Activated naive CD8-positive, alpha-beta T cell treated with anti-CD3 and anti-CD28 coated beads for 36 hours (primary cell): ENCODE measurements around the gene ITGA6. TPM values are rescaled to one million over a fixed set of nuclear protein-coding genes. Genes with fewer than 3 reads are reported as not detected.

Experiments used
- DNase-seq: peaks from one replicate; pipeline ENCODE4 v3.0.0; 2021
- H3K27ac Mint-ChIP-seq: one replicate; pipeline ENCODE4 v1.8.0; 2022; ENCODE audit warnings: mild to moderate bottlenecking, moderate library complexity, mixed read lengths
- H3K27me3 Mint-ChIP-seq: one replicate; pipeline ENCODE4 v1.8.0; 2022; ENCODE audit warnings: mild to moderate bottlenecking, mixed read lengths
- H3K36me3 Mint-ChIP-seq: one replicate; pipeline ENCODE4 v1.8.0; 2021; ENCODE audit warnings: mild to moderate bottlenecking, mixed read lengths
- H3K4me1 Mint-ChIP-seq: one replicate; pipeline ENCODE4 v1.8.0; 2021; ENCODE audit warnings: mixed read lengths
- H3K4me3 Mint-ChIP-seq: one replicate; pipeline ENCODE4 v1.8.0; 2022; ENCODE audit warnings: mild to moderate bottlenecking, moderate library complexity, mixed read lengths
- H3K9me3 Mint-ChIP-seq: one replicate; pipeline ENCODE4 v1.8.0; 2022; ENCODE audit warnings: mixed read lengths
- total RNA-seq, 2 experiments: library from RNA; stranded (reverse); gene quantifications; one replicate each; pipeline ENCODE4 v1.2.3, GENCODE V29; 2021

ITGA6 gene
- total RNA-seq, 2 experiments from 2014 or later, result 9.6 to 10.2 TPM

- H3K27me3 Mint-ChIP-seq, result no peaks in the 10 kb centered on the region
- H3K4me1 Mint-ChIP-seq, result peaks cover 88% of the 10 kb centered on the region
- DNase-seq, result no peak
- H3K9me3 Mint-ChIP-seq, result no peaks in the 10 kb centered on the region
- peaks cover 2% of the 10 kb centered on the region for H3K36me3 Mint-ChIP-seq
- peak overlapping the region; percentile 35 for H3K4me3 Mint-ChIP-seq
- H3K27ac Mint-ChIP-seq, result no peak overlapping the region
Observed at GRCh38 chr2:172462373-172462848, 35.0 kb downstream of the ITGA6 start.

DNA sequence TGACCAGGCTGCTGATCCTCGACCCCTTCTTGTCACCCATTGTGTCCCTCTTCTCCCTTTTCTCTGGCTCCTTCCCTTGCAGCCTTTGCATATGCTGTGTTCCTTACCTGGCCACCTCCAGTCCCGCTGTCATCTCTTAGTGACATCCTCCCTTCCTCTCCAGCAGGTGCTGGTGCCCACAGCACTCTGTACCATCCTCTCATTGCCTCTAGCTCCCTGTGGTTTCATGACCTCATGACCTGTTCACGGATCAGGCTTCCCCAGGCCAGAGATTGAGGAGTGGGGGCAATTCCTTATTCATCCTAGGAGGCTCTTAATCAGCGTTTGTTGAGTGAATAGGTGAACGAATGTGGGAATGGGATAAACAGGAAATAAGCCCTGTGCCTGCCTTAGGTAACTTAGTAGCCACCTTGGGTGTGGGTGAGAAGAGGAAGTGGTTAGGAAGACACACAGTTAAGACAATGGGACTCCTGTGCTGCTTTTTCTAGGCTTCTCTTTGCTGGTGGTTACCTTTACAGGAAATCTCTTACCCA lies 35.5 kb downstream of the ITGA6 start:
- peak overlapping the region; percentile 27 for H3K4me3 Mint-ChIP-seq
- H3K27ac Mint-ChIP-seq, result peak overlapping the region; percentile 91
- no peaks in the 10 kb centered on the region for H3K9me3 Mint-ChIP-seq
- H3K4me1 Mint-ChIP-seq, result peaks cover 83% of the 10 kb centered on the region
- no peak for DNase-seq
- H3K27me3 Mint-ChIP-seq, result no peaks in the 10 kb centered on the region
- H3K36me3 Mint-ChIP-seq, result peaks cover 2% of the 10 kb centered on the region

DNA sequence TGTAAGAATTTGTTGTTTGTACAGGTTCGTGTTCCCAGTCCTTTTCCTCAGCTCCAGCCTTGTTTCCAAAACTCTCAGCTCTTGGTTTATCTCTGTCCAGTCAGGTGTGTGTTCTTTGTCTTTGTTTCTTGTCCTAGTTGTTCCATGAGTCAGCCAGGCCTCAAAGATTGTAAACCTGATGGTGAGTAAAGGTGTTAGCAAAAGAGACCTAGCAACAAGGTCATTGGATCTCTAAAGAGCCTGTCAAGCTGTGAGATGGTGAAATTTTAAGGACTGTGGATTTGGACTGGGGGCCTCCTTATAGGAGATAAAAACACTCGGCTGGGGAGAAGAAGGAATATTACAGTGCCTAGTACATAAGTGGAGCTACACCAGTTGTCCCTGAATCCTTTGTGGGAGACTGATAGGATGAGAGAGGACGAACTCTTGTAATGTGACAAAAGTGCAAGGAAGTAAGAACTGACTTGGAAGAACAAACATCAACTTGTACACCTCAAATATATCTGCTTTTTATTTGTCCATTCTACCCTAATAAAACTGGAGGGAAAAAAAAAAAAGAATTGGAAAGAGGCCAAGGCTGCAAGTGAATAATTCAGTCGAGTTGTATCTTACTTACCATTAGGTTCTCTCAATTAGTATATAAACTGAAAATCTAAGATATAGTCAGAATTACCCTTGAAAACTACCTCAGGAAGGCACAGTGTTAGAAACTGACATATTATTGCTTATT lies 37.2 kb downstream of the ITGA6 start:
- Mint-ChIP-seq H3K27me3 (no peaks in the 10 kb centered on the region), H3K36me3 (peaks cover 2% of the 10 kb centered on the region)

GRCh38 chr2:172465417-172466334 lies 38.3 kb downstream of the ITGA6 start:
- Mint-ChIP-seq H3K27ac (peak overlapping the region; percentile 91), H3K9me3 (no peaks in the 10 kb centered on the region), H3K27me3 (no peaks in the 10 kb centered on the region), H3K4me3 (peak overlapping the region; percentile 47), H3K36me3 (peaks cover 2% of the 10 kb centered on the region), H3K4me1 (peaks cover 59% of the 10 kb centered on the region)
- peak; percentile 58 for DNase-seq

More for the DNA sequence above, 37.2 kb downstream of the ITGA6 start:
- Mint-ChIP-seq H3K9me3 (no peaks in the 10 kb centered on the region), H3K4me1 (peaks cover 69% of the 10 kb centered on the region), H3K27ac (peak overlapping the region; percentile 91), H3K4me3 (no peak overlapping the region)
- DNase-seq, result no peak

- peaks cover 58% of the 10 kb centered on the region for H3K4me1 Mint-ChIP-seq
- no peaks in the 10 kb centered on the region for H3K27me3 Mint-ChIP-seq
- no peak for DNase-seq
- H3K36me3 Mint-ChIP-seq, result peaks cover 7% of the 10 kb centered on the region
- H3K4me3 Mint-ChIP-seq, result no peak overlapping the region
- no peaks in the 10 kb centered on the region for H3K9me3 Mint-ChIP-seq
- peak overlapping the region; percentile 1 for H3K27ac Mint-ChIP-seq
Observed at GRCh38 chr2:172467382-172467781, 40.0 kb downstream of the ITGA6 start.

DNA sequence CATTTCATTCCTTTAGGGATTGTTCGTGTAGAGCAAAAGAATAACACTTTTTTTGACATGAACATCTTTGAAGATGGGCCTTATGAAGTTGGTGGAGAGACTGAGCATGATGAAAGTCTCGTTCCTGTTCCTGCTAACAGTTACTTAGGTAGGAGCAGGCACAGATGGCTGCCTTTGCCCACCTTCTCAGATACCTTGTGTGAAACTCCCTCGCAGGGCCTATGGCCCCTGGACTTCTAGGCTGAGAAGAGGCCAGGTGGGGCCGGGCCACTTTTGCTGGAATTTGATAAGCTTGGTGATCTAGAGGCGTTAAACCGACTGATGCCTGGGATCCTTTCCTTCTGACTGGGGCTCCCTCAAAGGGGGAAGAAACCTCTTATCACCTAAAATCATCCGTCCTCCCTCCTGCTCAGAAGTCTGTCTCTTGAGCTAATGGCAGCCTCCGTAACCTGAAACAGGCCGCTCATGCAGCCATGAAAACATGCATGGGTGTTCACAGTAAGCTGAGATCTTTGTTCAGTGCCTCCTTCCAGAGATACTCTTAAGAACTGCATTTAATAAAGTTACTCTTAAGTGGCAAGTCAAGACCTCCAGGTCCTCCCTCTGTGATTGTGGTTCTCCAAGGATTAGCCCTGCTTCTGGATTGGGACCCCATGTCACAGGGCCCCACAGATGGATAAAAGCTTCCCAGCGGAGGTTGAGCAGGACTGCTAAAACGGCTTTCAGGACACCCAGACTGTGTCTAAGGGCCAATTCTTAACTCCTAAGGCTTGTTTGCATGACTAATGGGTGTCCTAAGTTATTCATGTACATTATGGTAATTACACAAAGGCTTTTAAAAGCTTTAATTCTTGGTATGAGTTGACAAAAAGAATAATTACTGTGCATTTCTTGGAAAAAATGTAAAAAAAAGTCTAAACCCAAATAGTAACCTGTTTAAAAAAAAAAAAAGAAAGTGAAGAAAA lies 43.9 kb downstream of the ITGA6 start:
- no peaks in the 10 kb centered on the region for H3K9me3 Mint-ChIP-seq
- H3K36me3 Mint-ChIP-seq, result peaks cover 8% of the 10 kb centered on the region
- H3K27ac Mint-ChIP-seq, result no peak overlapping the region
- no peak overlapping the region for H3K4me3 Mint-ChIP-seq
- peaks cover 50% of the 10 kb centered on the region for H3K4me1 Mint-ChIP-seq
- no peaks in the 10 kb centered on the region for H3K27me3 Mint-ChIP-seq
- DNase-seq, result no peak

DNA sequence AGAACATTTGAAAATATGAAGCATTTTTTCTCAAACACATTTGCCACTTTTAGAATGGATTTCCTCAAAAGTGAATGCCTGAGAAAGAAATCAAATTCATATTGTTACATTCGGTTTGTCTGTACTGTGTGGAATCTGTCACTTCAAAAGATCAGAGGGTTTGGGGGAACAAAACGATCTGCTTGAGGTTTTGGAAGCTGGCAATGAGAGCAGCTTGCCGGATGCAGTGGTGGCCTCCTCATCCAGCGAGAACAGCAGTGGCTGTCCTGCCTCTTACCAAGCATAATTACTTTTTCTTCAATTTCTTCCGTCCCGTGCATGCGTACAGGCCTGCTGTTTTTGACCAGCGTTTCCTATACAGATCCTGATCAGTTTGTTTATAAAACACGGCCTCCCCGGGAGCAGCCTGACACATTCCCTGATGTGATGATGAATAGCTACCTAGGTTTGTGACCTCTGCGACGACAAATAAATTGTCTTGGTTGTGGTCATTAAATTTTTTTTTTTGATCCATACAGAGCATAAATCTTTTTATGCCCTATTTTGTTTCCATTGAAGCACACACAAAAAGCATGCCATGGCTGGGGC lies 45.2 kb downstream of the ITGA6 start:
- no peaks in the 10 kb centered on the region for H3K9me3 Mint-ChIP-seq
- peaks cover 11% of the 10 kb centered on the region for H3K36me3 Mint-ChIP-seq
- H3K27me3 Mint-ChIP-seq, result no peaks in the 10 kb centered on the region
- DNase-seq, result peak; percentile 27
- H3K27ac Mint-ChIP-seq, result peak overlapping the region; percentile 71
- peak overlapping the region; percentile 13 for H3K4me3 Mint-ChIP-seq
- peaks cover 43% of the 10 kb centered on the region for H3K4me1 Mint-ChIP-seq

- peaks cover 43% of the 10 kb centered on the region for H3K4me1 Mint-ChIP-seq
- no peak for DNase-seq
- H3K27ac Mint-ChIP-seq, result peak overlapping the region; percentile 71
- no peaks in the 10 kb centered on the region for H3K27me3 Mint-ChIP-seq
- H3K36me3 Mint-ChIP-seq, result peaks cover 11% of the 10 kb centered on the region
- no peak overlapping the region for H3K4me3 Mint-ChIP-seq
- H3K9me3 Mint-ChIP-seq, result no peaks in the 10 kb centered on the region
Observed at GRCh38 chr2:172473167-172473566, 45.8 kb downstream of the ITGA6 start.

GRCh38 chr2:172478353-172478752 lies 51.0 kb downstream of the ITGA6 start:
- peaks cover 14% of the 10 kb centered on the region for H3K36me3 Mint-ChIP-seq

GRCh38 chr2:172480301-172481218 lies 53.2 kb downstream of the ITGA6 start:
- Mint-ChIP-seq H3K4me1 (peaks cover 57% of the 10 kb centered on the region), H3K4me3 (no peak overlapping the region), H3K9me3 (no peaks in the 10 kb centered on the region), H3K36me3 (peaks cover 12% of the 10 kb centered on the region), H3K27me3 (no peaks in the 10 kb centered on the region), H3K27ac (no peak overlapping the region)
- DNase-seq, result peak; percentile 37

More at GRCh38 chr2:172478353-172478752, 51.0 kb downstream of the ITGA6 start:
- no peaks in the 10 kb centered on the region for H3K27me3 Mint-ChIP-seq
- H3K27ac Mint-ChIP-seq, result no peak overlapping the region
- H3K9me3 Mint-ChIP-seq, result no peaks in the 10 kb centered on the region
- H3K4me1 Mint-ChIP-seq, result peaks cover 57% of the 10 kb centered on the region
- H3K4me3 Mint-ChIP-seq, result no peak overlapping the region
- no peak for DNase-seq

DNA sequence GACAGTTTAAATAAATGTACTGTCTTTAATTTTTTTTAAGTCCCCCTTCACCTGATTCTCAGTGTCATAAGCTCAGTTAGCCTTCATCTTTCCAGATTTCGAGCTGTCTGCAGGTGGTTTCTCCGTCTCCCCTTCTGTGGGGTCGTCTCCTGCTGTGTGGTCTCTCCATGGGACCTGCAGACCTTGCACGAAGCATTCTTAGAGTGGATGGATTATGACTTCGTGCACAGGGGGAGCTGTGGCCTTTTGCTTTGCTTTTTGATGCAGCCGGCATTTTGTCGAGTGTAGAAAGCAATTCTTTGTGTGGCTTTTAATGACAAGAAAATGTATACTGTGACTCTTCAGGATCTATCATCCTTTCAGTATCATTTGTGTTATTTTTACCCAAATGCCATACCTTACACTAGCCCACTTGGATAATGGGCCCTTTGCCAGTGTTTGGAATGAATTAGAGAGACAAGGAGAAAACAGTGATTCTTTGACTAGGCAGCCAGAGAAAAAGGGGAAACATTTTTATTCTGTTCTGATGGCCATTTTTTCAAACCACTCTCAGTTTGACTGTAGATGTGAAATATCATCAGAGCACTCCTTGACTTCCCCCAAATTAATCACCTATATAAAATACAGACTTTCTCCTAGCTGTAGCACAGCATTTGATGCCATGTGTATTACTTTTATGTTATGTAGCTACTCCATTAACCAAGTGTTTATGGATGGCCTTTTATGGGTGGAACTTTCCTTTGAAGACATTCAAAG lies 54.3 kb downstream of the ITGA6 start:
- DNase-seq, result no peak
- no peak overlapping the region for H3K4me3 Mint-ChIP-seq
- H3K27ac Mint-ChIP-seq, result peak overlapping the region; percentile 52
- H3K9me3 Mint-ChIP-seq, result no peaks in the 10 kb centered on the region
- no peaks in the 10 kb centered on the region for H3K27me3 Mint-ChIP-seq
- peaks cover 13% of the 10 kb centered on the region for H3K36me3 Mint-ChIP-seq
- peaks cover 54% of the 10 kb centered on the region for H3K4me1 Mint-ChIP-seq

GRCh38 chr2:172484253-172484652 lies 56.9 kb downstream of the ITGA6 start:
- no peak for DNase-seq
- Mint-ChIP-seq H3K27me3 (no peaks in the 10 kb centered on the region), H3K4me3 (no peak overlapping the region), H3K9me3 (no peaks in the 10 kb centered on the region), H3K4me1 (peaks cover 53% of the 10 kb centered on the region), H3K27ac (peak overlapping the region; percentile 50), H3K36me3 (peaks cover 22% of the 10 kb centered on the region)
